ENCODE measurements around the gene FAM83D. TPM values are rescaled to one million over a fixed set of nuclear protein-coding genes. Genes with fewer than 3 reads are reported as not detected.

FAM83D gene
- total RNA-seq, 1 donor, result 17.7 TPM

- DNase-seq (ENCODE audit: low read depth), result no peak
- TF ChIP-seq, protein P1, sequence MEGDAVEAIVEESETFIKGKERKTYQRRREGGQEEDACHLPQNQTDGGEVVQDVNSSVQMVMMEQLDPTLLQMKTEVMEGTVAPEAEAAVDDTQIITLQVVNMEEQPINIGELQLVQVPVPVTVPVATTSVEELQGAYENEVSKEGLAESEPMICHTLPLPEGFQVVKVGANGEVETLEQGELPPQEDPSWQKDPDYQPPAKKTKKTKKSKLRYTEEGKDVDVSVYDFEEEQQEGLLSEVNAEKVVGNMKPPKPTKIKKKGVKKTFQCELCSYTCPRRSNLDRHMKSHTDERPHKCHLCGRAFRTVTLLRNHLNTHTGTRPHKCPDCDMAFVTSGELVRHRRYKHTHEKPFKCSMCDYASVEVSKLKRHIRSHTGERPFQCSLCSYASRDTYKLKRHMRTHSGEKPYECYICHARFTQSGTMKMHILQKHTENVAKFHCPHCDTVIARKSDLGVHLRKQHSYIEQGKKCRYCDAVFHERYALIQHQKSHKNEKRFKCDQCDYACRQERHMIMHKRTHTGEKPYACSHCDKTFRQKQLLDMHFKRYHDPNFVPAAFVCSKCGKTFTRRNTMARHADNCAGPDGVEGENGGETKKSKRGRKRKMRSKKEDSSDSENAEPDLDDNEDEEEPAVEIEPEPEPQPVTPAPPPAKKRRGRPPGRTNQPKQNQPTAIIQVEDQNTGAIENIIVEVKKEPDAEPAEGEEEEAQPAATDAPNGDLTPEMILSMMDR (IDR thresholded peaks at IDR 0.05; ENCODE audit: insufficient read depth, low read depth, low read length), result no peak
- H3K4me3 ChIP-seq (ENCODE audit: low read depth, low read length), result no peak overlapping the region
Measured at GRCh38 chr20:38941726-38942389, 15.6 kb downstream of the FAM83D start.

- no peak for DNase-seq (ENCODE audit: low read depth)
- H3K4me3 ChIP-seq (ENCODE audit: low read depth, low read length), result no peak overlapping the region
- TF ChIP-seq, protein P1 (IDR thresholded peaks at IDR 0.05; ENCODE audit: insufficient read depth, low read depth, low read length), result no peak
Measured at GRCh38 chr20:38945012-38945411, 18.8 kb downstream of the FAM83D start.

- no peak overlapping the region for H3K4me3 ChIP-seq (ENCODE audit: low read depth, low read length)
- no peak for DNase-seq (ENCODE audit: low read depth)
- TF ChIP-seq, protein P1 (IDR thresholded peaks at IDR 0.05; ENCODE audit: insufficient read depth, low read depth, low read length), result no peak
Measured at GRCh38 chr20:38946836-38947235, 20.6 kb downstream of the FAM83D start.

- DNase-seq (ENCODE audit: low read depth), result no peak
- H3K4me3 ChIP-seq (ENCODE audit: low read depth, low read length), result no peak overlapping the region
- TF ChIP-seq, protein P1 (IDR thresholded peaks at IDR 0.05; ENCODE audit: insufficient read depth, low read depth, low read length), result no peak
Measured at GRCh38 chr20:38947931-38948362, 21.7 kb downstream of the FAM83D start.

- DNase-seq (ENCODE audit: low read depth), result no peak
Measured at GRCh38 chr20:38950254-38950653, 24.0 kb downstream of the FAM83D start.

DNA sequence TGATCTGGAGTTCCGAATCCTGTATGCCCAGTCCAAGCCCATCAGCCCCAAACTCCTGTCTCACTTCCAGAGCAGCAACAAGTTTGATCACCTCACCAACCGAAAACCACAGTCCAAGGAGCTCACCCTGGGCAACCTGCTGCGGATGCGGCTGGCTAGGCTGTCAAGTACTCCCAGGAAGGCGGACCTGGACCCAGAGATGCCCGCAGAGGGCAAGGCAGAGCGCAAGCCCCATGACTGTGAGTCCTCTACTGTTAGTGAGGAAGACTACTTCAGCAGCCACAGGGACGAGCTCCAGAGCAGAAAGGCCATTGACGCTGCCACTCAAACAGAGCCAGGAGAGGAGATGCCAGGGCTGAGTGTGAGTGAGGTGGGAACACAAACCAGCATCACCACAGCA, 25.4 kb downstream of the FAM83D start:
- H3K4me3 ChIP-seq (ENCODE audit: low read depth, low read length), result no peak overlapping the region
- no peak for DNase-seq (ENCODE audit: low read depth)
- TF ChIP-seq, protein P1 (IDR thresholded peaks at IDR 0.05; ENCODE audit: insufficient read depth, low read depth, low read length), result no peak

More at GRCh38 chr20:38950254-38950653, 24.0 kb downstream of the FAM83D start:
- TF ChIP-seq, protein P1 (IDR thresholded peaks at IDR 0.05; ENCODE audit: insufficient read depth, low read depth, low read length), result no peak
- no peak overlapping the region for H3K4me3 ChIP-seq (ENCODE audit: low read depth, low read length)

DNA sequence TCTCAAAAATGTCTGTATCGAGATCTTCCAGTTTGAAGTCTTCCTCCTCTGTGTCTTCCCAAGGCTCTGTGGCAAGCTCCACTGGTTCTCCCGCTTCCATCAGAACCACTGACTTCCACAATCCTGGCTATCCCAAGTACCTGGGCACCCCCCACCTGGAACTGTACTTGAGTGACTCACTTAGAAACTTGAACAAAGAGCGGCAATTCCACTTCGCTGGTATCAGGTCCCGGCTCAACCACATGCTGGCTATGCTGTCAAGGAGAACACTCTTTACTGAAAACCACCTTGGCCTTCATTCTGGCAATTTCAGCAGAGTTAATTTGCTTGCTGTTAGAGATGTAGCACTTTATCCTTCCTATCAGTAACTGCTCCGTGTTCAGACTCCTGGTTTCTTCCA, 25.9 kb downstream of the FAM83D start:
- TF ChIP-seq, protein P1 (IDR thresholded peaks at IDR 0.05; ENCODE audit: insufficient read depth, low read depth, low read length), result no peak

More for the DNA sequence above, 25.9 kb downstream of the FAM83D start:
- no peak for DNase-seq (ENCODE audit: low read depth)
- no peak overlapping the region for H3K4me3 ChIP-seq (ENCODE audit: low read depth, low read length)

Data from fibroblast of villous mesenchyme (primary cell).